H9 (cell line): ENCODE measurements around the gene MORC2. TPM values are rescaled to one million over a fixed set of nuclear protein-coding genes. Genes with fewer than 3 reads are reported as not detected.

Source experiments
- DNase-seq: peaks from one replicate; pipeline ENCODE4 v3.0.0-alpha.2; 2017
- H2AFZ ChIP-seq: one replicate; pipeline ENCODE4 v1.6.1; 2013; ENCODE audit warnings: mild to moderate bottlenecking, low read length, control low read depth, moderate library complexity
- H2AK5ac ChIP-seq: 2 replicates; pipeline ENCODE4 v1.6.1; 2013; ENCODE audit warnings: low read length, control low read depth, mixed read lengths; ENCODE audit not compliant: insufficient read length
- H2BK120ac ChIP-seq: one replicate; pipeline ENCODE4 v1.6.1; 2013; ENCODE audit warnings: low read depth, mild to moderate bottlenecking, low read length, control low read depth, inconsistent platforms; ENCODE audit not compliant: poor library complexity, severe bottlenecking
- H2BK12ac ChIP-seq: 2 replicates; pipeline ENCODE4 v1.6.1; 2013; ENCODE audit warnings: low read length, control low read depth, mixed read lengths, low read depth; ENCODE audit not compliant: insufficient read length
- H2BK15ac ChIP-seq: 2 replicates; pipeline ENCODE4 v1.6.1; 2013; ENCODE audit warnings: low read depth, low read length, control low read depth
- H2BK20ac ChIP-seq: one replicate; pipeline ENCODE4 v1.6.1; 2013; ENCODE audit warnings: low read depth, mild to moderate bottlenecking, low read length, control low read depth, inconsistent platforms; ENCODE audit not compliant: poor library complexity, severe bottlenecking
- H2BK5ac ChIP-seq: 2 replicates; pipeline ENCODE4 v1.6.1; 2013; ENCODE audit warnings: low read length, control low read depth, mixed read lengths; ENCODE audit not compliant: insufficient read length
- H3K14ac ChIP-seq: 2 replicates; pipeline ENCODE4 v1.6.1; 2013; ENCODE audit warnings: low read length, control low read depth; ENCODE audit not compliant: insufficient read depth
- H3K18ac ChIP-seq: 2 replicates; pipeline ENCODE4 v1.6.1; 2013; ENCODE audit warnings: low read depth, mild to moderate bottlenecking, mixed read lengths, low read length, control low read depth; ENCODE audit not compliant: insufficient read length
- H3K23ac ChIP-seq: 2 replicates; pipeline ENCODE4 v1.6.1; 2013; ENCODE audit warnings: low read length, control low read depth, mixed read lengths, low read depth; ENCODE audit not compliant: insufficient read length
- H3K23me2 ChIP-seq: 2 replicates; pipeline ENCODE4 v1.6.1; 2013; ENCODE audit warnings: low read depth, mild to moderate bottlenecking, mixed read lengths, low read length, control low read depth; ENCODE audit not compliant: insufficient read length, poor library complexity, severe bottlenecking
- H3K27ac ChIP-seq: 2 replicates; pipeline ENCODE4 v1.5.1; 2013; ENCODE audit warnings: low read length, control low read depth, mixed read lengths, low read depth; ENCODE audit not compliant: insufficient read length
- H3K27me3 ChIP-seq: 2 replicates; pipeline ENCODE4 v1.6.1; 2013; ENCODE audit warnings: low read length, control low read depth, inconsistent platforms; ENCODE audit not compliant: insufficient read depth
- H3K4ac ChIP-seq: 2 replicates; pipeline ENCODE4 v1.6.1; 2013; ENCODE audit warnings: low read depth, mild to moderate bottlenecking, control low read depth, inconsistent platforms, low read length, moderate library complexity
- H3K4me1 ChIP-seq: 2 replicates; pipeline ENCODE4 v1.6.1; 2013; ENCODE audit warnings: low read length, control low read depth, inconsistent platforms; ENCODE audit not compliant: insufficient read depth
- H3K4me2 ChIP-seq: 2 replicates; pipeline ENCODE4 v1.6.1; 2013; ENCODE audit warnings: low read length, control low read depth, mixed read lengths; ENCODE audit not compliant: insufficient read length, insufficient read depth
- H3K56ac ChIP-seq: 2 replicates; pipeline ENCODE4 v1.6.1; 2013; ENCODE audit warnings: low read depth, mild to moderate bottlenecking, mixed read lengths, low read length, control low read depth; ENCODE audit not compliant: insufficient read length
- H3K79me1 ChIP-seq: 2 replicates; pipeline ENCODE4 v1.6.1; 2013; ENCODE audit warnings: low read depth, mild to moderate bottlenecking, moderate library complexity, low read length, control low read depth, inconsistent platforms; ENCODE audit not compliant: insufficient read depth, poor library complexity, severe bottlenecking
- H3K79me2 ChIP-seq: 2 replicates; pipeline ENCODE4 v1.6.1; 2013; ENCODE audit warnings: low read length, control low read depth, inconsistent platforms; ENCODE audit not compliant: insufficient read depth
- H3K9ac ChIP-seq: 2 replicates; pipeline ENCODE4 v1.6.1; 2013; ENCODE audit warnings: low read length, control low read depth, mixed read lengths; ENCODE audit not compliant: insufficient read length; ENCODE audit errors: extremely low read depth
- H3K9me3 ChIP-seq: one replicate; pipeline ENCODE4 v1.6.1; 2013; ENCODE audit warnings: low read depth, low read length, inconsistent platforms; ENCODE audit not compliant: control insufficient read depth
- H3T11ph ChIP-seq: one replicate; pipeline ENCODE4 v1.6.1; 2013; ENCODE audit warnings: mild to moderate bottlenecking, low read length, control low read depth, inconsistent platforms
- H4K20me1 ChIP-seq: one replicate; pipeline ENCODE4 v1.6.1; 2013; ENCODE audit not compliant: control insufficient read depth, insufficient read length, insufficient read depth
- H4K5ac ChIP-seq: 2 replicates; pipeline ENCODE4 v1.6.1; 2013; ENCODE audit warnings: low read depth, mild to moderate bottlenecking, mixed read lengths, low read length, control low read depth; ENCODE audit not compliant: insufficient read length
- H4K8ac ChIP-seq: replicated peaks from 2 replicates; pipeline ENCODE4 v1.6.1; 2013; ENCODE audit warnings: low read length, control low read depth, mixed read lengths, low read depth; ENCODE audit not compliant: insufficient read length
- H4K91ac ChIP-seq: 2 replicates; pipeline ENCODE4 v1.6.1; 2013; ENCODE audit warnings: low read depth, mild to moderate bottlenecking, moderate library complexity, mixed read lengths, low read length, control low read depth; ENCODE audit not compliant: insufficient read length
- H3K27ac Mint-ChIP-seq, 3 experiments: 2 replicates in 2 of 3; 3 replicates in 1 of 3; pipeline ENCODE4 v1.8.0; 2020 to 2021; ENCODE audit warnings: mixed read lengths in 3 of 3, mild to moderate bottlenecking in 1 of 3, moderate library complexity in 1 of 3
- H3K27me3 Mint-ChIP-seq: 2 replicates; pipeline ENCODE4 v1.8.0; 2021; ENCODE audit warnings: low read depth, mild to moderate bottlenecking, moderate library complexity, mixed read lengths
- H3K36me3 Mint-ChIP-seq, 3 experiments: 2 replicates in 2 of 3; 3 replicates in 1 of 3; pipeline ENCODE4 v1.8.0; 2020 to 2021; ENCODE audit warnings: low read depth in 3 of 3, mixed read lengths in 3 of 3; ENCODE audit not compliant: insufficient read depth in 1 of 3
- H3K4me1 Mint-ChIP-seq, 2 experiments: 2 replicates each; pipeline ENCODE4 v1.8.0; 2020; ENCODE audit warnings: mixed read lengths in 2 of 2
- H3K4me3 Mint-ChIP-seq, 2 experiments: 2 replicates in 1 of 2; 3 replicates in 1 of 2; pipeline ENCODE4 v1.8.0; 2020 to 2021; ENCODE audit warnings: mild to moderate bottlenecking in 2 of 2, mixed read lengths in 2 of 2, moderate library complexity in 1 of 2
- H3K9me3 Mint-ChIP-seq, 2 experiments: 2 replicates in 1 of 2; 3 replicates in 1 of 2; pipeline ENCODE4 v1.8.0; 2020; ENCODE audit warnings: mild to moderate bottlenecking in 2 of 2, mixed read lengths in 2 of 2, moderate library complexity in 1 of 2
- WGBS: extraction: QIAGEN DNeasy Blood & Tissue Kit; methylation state at CpG from one replicate; pipeline ENCODE4 v1.1.7; 2013; ENCODE audit warnings: missing lambda C conversion rate, low lambda C conversion rate, mixed read lengths; ENCODE audit not compliant: insufficient read length; ENCODE audit errors: extremely low coverage; 5-methylcytosine and 5-hydroxymethylcytosine counted together
- total RNA-seq: library from RNA; stranded (reverse); gene quantifications from 2 replicates; pipeline ENCODE4 v1.2.1, GENCODE V29; 2021
- TF ChIP-seq, protein P1 (sequence below): fragments of 200-600 bp; sonication (generic); conservative IDR thresholded peaks from 3 replicates; pipeline ENCODE4 v1.8.0; 2021; ENCODE audit warnings: antibody characterized with exemption, mild to moderate bottlenecking

MORC2 gene
- total RNA-seq, 1 experiment from 2014 or later, result 37.4 TPM

DNA sequence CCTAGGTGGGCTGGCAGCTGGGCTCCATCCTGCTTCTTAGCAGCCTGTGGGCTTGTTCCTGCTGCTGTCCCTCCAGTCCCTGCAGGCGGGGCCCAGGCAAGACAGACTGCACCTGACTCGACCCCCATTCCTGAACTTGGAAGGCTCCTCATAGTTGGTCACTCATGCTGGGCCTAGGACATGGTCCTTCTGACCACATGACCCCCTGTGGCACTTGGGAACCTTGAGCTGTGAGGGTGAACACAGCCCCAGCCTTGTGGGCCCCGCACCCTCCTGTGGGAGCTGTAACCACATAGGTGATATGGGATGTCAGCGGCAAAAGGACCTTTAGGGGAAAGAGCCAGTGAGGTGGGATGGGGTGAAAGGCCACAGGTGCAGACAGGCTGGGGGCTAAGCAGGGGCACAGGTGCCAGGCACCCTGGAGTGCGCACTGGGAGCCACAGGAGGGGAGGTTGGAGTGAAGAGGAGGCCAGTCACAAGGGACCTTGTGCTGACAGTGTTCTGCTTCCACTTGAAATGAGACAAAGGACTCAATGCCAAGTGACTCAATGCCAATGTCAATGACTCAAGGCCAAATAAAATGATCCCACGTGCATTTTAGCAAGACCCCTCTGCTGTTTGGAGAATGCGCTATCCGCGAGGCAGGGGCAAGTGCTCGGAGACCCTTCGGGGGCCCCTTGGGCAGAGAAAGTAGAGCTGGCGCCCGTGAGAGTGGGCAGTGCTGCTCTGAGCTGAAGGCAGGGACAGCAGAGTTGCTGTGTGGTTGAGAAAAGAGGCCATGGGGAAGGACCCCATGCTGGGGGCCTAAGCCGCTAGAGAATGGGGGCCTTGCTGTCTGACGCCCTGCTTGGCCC, 90.7 kb downstream of the MORC2 start:
- no peak overlapping the region for H2BK120ac ChIP-seq
- H4K20me1 ChIP-seq, result no peaks in the 10 kb centered on the region
- H3K4me1 ChIP-seq, result no peaks in the 10 kb centered on the region
- Mint-ChIP-seq H3K4me1 (peaks cover 17 to 25% of the 10 kb centered on the region in 2 experiments), H3K4me3 (no peak overlapping the region), H3K27me3 (no peaks in the 10 kb centered on the region; the same call in 1 of the 2 replicates), H3K36me3 (no peaks in the 10 kb centered on the region; a peak in 1 of 7 replicates), H3K27ac (peak overlapping the region in 1 of 3 experiments; percentile 57; a peak in 1 of 7 replicates), H3K9me3 (no peaks in the 10 kb centered on the region)
- TF ChIP-seq, protein P1, sequence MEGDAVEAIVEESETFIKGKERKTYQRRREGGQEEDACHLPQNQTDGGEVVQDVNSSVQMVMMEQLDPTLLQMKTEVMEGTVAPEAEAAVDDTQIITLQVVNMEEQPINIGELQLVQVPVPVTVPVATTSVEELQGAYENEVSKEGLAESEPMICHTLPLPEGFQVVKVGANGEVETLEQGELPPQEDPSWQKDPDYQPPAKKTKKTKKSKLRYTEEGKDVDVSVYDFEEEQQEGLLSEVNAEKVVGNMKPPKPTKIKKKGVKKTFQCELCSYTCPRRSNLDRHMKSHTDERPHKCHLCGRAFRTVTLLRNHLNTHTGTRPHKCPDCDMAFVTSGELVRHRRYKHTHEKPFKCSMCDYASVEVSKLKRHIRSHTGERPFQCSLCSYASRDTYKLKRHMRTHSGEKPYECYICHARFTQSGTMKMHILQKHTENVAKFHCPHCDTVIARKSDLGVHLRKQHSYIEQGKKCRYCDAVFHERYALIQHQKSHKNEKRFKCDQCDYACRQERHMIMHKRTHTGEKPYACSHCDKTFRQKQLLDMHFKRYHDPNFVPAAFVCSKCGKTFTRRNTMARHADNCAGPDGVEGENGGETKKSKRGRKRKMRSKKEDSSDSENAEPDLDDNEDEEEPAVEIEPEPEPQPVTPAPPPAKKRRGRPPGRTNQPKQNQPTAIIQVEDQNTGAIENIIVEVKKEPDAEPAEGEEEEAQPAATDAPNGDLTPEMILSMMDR, result no peak
- no peak overlapping the region for H4K5ac ChIP-seq
- H3K27me3 ChIP-seq, result no peaks in the 10 kb centered on the region
- H3K14ac ChIP-seq, result no peak overlapping the region
- no peaks in the 10 kb centered on the region for H3K79me2 ChIP-seq
- no peak overlapping the region for H4K91ac ChIP-seq
- H2BK15ac ChIP-seq, result no peak overlapping the region
- H3K23me2 ChIP-seq, result no peaks in the 10 kb centered on the region
- no peak overlapping the region for H3K4me2 ChIP-seq
- no peak overlapping the region for H3K23ac ChIP-seq
- no peak overlapping the region for H3K56ac ChIP-seq
- no peak overlapping the region for H2BK12ac ChIP-seq
- no peak overlapping the region for H3T11ph ChIP-seq
- no peak overlapping the region for H2AFZ ChIP-seq
- no peak overlapping the region for H2BK20ac ChIP-seq
- no CpG with 5 or more reads among the region's 15 CpGs for WGBS
- H3K79me1 ChIP-seq, result no peaks in the 10 kb centered on the region
- no peak overlapping the region for H3K27ac ChIP-seq
- H3K18ac ChIP-seq, result no peak overlapping the region
- H4K8ac ChIP-seq, result no peak overlapping the region
- H2BK5ac ChIP-seq, result no peak overlapping the region
- no peak overlapping the region for H3K9ac ChIP-seq
- no peak overlapping the region for H2AK5ac ChIP-seq
- DNase-seq, result no peak
- no peaks in the 10 kb centered on the region for H3K9me3 ChIP-seq
- H3K4ac ChIP-seq, result no peak overlapping the region
